Activated T-helper 1 cell treated with anti-CD3 and anti-CD28 coated beads, Interleukin-12 subunit alpha, Interleukin-12 subunit beta, Interleukin-2, Interleukin-4 antibody, amounts not matched to agents 30 ng/mL and 10 ng/mL and 1 ng/mL, durations not matched to agents 14 hours and 24 hours and 36 hours (primary cell): ENCODE measurements around the gene KCNQ1. TPM values are rescaled to one million over a fixed set of nuclear protein-coding genes. Genes with fewer than 3 reads are reported as not detected.

Source experiments
- DNase-seq: peaks from one replicate; pipeline ENCODE4 v3.0.0; 2021; ENCODE audit warnings: low spot score
- H3K27ac Mint-ChIP-seq: one replicate; pipeline ENCODE4 v1.8.0; 2021; ENCODE audit warnings: mild to moderate bottlenecking, mixed read lengths
- H3K27me3 Mint-ChIP-seq: one replicate; pipeline ENCODE4 v1.8.0; 2022; ENCODE audit warnings: mild to moderate bottlenecking, moderate library complexity, mixed read lengths; ENCODE audit not compliant: insufficient read depth
- H3K36me3 Mint-ChIP-seq: one replicate; pipeline ENCODE4 v1.8.0; 2021; ENCODE audit warnings: low read depth, mixed read lengths
- H3K4me1 Mint-ChIP-seq: one replicate; pipeline ENCODE4 v1.8.0; 2021; ENCODE audit warnings: low read depth, mixed read lengths
- H3K4me3 Mint-ChIP-seq: one replicate; pipeline ENCODE4 v1.8.0; 2021; ENCODE audit warnings: mild to moderate bottlenecking, moderate library complexity, mixed read lengths
- H3K9me3 Mint-ChIP-seq: one replicate; pipeline ENCODE4 v1.8.0; 2021; ENCODE audit warnings: mixed read lengths
- intact Hi-C: fragments of 100-400 bp; cut with micrococcal nuclease; formaldehyde crosslinking; loops from one replicate; pipeline ENCODE4 v1.15.1; 2024
- total RNA-seq: library from RNA; stranded (reverse); gene quantifications from 2 replicates; pipeline ENCODE4 v1.2.3, GENCODE V29; 2022

KCNQ1 gene
- total RNA-seq, 1 donor from 2014 or later = 6.4 TPM

DNA sequence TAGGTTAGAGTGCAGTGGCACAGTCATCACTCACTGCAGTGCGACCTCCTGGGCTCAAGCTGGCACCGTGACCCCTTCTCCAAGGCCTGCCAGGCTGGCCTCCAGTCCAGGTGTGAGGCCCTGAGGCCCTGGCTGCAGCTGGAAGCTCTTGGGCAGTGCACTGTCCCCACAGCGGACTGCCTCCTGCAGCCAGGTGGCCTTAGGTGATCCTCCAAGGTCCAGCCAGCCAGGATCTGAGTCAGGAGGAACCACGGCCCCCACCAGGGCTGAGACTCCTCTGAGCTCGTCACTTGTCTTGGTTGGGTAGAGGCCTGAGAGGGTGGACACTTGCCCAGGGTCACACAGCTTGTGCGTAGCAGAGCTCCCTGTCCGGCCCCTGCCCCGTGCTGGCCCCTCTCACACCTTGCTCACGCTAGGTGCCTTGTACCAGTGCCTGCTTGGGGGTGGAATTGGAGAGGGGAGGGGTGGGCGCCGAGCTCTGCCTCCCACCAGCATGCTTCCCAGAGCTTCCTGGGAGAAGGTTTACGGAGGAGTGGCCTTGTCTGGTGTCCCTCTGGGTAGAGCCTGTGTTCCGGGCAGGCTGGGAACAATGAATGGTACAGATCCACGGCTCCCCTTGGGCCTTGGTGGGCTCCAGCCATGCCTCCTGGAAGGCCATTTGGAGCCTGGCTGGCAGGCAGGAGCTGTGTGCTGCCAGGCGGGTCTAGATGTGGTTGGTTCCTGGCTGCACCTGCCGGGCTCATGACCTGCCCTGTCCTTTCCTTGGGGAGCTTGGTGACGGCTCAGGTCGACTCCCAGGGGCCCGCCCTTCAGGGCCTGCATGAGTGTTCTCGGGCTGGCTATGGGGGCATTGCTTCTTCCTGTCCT lies 20.6 kb downstream of the KCNQ1 start:
- intact Hi-C loops = no loop called here
- peaks cover 11% of the 10 kb centered on the region for H3K27me3 Mint-ChIP-seq
- peaks cover 19% of the 10 kb centered on the region for H3K4me1 Mint-ChIP-seq
- no peak for DNase-seq
- no peaks in the 10 kb centered on the region for H3K36me3 Mint-ChIP-seq
- no peaks in the 10 kb centered on the region for H3K9me3 Mint-ChIP-seq
- H3K27ac Mint-ChIP-seq = no peak overlapping the region
- no peak overlapping the region for H3K4me3 Mint-ChIP-seq

DNA sequence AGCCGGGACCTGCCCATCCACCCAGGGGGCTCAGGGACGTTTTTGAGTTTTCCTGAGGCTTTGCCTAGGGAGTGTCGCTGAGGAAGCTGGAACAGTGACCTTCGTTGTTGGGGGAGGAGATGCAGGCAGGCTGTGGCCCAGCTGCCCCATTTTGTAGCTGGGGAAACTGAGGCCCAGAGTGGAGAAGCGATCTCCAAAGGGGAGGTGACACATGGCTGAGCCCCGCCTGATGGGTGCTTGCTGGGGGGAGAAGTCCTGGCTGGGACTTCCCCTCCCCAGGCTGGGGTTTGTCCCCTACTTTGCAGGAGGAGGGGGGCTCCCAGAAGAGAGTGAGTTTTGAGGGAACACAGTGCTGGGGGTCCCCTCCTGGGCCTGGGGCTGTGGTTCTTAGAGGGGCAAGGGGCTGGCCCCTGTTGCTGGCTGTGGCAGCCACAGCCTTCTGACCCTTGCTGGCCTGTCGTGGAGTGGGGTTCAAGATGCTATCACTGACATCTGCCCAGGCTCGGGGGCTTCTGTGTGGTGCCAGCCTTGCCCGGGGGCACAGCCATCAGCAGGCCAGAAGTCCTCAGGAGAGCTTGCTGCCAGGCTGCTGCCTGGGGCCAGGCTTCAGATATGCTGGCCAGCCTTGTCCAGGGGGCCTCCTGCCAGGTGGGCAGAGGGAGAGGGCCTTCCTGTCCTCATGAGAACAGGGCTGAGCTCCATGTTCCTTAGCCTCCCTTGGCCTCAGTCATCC lies 21.4 kb downstream of the KCNQ1 start:
- Mint-ChIP-seq H3K4me3 (peak overlapping the region; percentile 7), H3K27ac (no peak overlapping the region), H3K4me1 (peaks cover 19% of the 10 kb centered on the region), H3K9me3 (no peaks in the 10 kb centered on the region), H3K27me3 (peaks cover 11% of the 10 kb centered on the region), H3K36me3 (no peaks in the 10 kb centered on the region)
- no peak for DNase-seq
- intact Hi-C loops = no loop called here

DNA sequence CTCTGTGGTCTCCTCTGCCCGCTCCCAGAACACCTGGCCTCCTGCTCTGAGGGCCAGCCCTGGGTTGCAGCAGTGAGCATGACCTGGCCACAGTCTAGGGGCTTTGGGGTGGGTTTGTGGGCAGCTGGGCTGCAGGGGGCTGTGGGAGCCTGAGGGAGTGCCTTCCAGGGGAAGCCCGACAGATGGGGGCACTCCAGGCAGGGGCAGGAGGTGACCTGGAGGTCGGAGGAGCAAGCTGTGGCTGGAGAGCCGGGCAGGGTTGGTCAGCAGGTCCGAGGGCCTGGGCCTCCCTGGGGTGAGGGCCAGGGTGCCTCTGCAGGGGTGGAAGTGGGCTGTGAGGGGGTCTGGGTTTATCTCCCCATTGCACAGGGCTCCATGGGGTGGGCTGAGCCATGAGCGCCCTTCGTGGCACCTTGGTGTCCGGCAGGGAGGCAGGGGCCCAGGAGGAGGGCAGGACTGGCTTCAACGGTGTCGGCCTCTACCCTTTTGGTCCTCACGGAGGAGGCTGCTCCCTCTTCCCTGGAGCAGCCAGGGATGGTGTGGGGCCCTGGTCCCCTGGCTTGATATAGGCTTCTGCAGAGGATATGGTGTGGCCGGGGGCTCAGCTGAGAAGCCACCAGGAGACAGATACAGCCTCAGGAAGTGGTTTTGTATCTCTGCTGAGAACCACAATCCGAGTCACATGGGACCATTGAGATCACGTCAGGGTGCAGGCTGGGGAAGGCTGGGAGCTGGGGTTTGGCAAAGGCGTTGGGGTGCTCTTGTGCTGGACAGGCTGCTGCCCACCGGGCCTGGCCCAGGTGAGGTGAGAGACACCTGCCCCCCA lies 22.3 kb downstream of the KCNQ1 start:
- intact Hi-C loops = no loop called here
- Mint-ChIP-seq H3K27ac (peak overlapping the region; percentile 18), H3K4me3 (peak overlapping the region; percentile 19), H3K9me3 (no peaks in the 10 kb centered on the region), H3K36me3 (no peaks in the 10 kb centered on the region), H3K27me3 (peaks cover 11% of the 10 kb centered on the region), H3K4me1 (peaks cover 19% of the 10 kb centered on the region)
- peak; percentile 61 for DNase-seq

DNA sequence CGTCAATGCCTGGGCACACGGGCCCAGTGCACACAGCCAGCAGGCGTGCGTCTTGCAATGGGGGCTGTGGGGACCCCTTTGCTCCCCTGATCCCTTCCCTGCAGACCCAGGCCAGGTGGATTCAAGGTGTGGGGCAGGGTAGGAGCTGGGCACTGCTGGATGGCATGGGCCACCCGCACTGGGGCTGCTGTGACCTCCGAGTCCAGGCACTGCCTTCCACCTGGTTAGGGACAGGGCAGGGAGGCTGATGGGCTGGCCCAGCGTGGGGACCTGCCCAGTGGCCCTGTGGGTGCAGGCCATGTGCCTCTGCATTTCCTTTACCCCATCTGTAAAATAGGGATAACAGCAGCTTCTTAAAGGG lies 22.9 kb downstream of the KCNQ1 start:
- Mint-ChIP-seq H3K36me3 (no peaks in the 10 kb centered on the region), H3K4me3 (peak overlapping the region; percentile 19), H3K27me3 (peaks cover 11% of the 10 kb centered on the region), H3K27ac (no peak overlapping the region), H3K4me1 (peaks cover 19% of the 10 kb centered on the region), H3K9me3 (no peaks in the 10 kb centered on the region)
- DNase-seq = no peak
- intact Hi-C loops = no loop called here

DNA sequence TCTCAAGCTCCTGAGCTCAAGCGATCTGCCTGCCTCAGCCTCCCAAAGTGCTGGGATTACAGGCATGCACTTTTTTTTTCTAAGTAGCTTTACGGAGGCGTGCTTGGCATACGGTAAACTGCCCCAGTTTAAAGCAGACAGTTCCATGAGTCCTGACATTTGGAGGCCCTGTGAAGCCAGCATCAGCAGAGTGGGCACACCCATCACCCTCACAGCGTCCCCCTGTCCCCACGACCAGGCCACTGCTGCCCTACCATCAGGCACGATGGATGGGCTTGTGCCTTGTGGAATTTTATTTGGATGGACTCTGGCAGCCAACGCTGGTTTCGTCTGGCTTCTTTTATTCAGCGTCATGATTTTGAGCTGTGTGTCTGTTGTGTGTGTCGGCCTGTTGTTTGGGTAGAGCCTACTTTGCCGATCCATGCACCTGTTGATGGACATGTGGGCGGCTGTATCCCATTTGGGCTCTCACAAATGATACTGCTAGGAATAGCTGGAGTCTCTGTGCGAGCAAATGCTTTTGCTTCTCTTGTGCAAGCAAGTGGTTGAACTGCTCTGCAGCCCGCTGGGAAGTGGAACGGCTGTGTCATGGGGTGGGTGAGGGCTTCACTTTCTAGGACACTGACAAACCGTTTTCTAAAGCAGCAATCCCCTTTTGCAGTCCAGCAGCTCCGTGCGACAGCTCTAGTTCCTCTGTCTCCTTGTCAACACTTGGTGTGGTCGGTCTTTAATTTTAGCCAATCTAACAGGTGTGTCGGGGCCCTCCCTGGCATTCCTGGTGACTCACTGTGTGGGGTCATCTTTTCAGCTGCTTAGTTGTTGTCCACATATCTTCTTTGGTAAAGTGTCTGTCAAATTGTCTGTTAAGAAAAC lies 23.8 kb downstream of the KCNQ1 start:
- Mint-ChIP-seq H3K4me3 (no peak overlapping the region), H3K36me3 (no peaks in the 10 kb centered on the region), H3K27me3 (peaks cover 11% of the 10 kb centered on the region), H3K4me1 (peaks cover 19% of the 10 kb centered on the region), H3K9me3 (no peaks in the 10 kb centered on the region), H3K27ac (no peak overlapping the region)
- intact Hi-C loops = no loop called here
- DNase-seq = no peak

DNA sequence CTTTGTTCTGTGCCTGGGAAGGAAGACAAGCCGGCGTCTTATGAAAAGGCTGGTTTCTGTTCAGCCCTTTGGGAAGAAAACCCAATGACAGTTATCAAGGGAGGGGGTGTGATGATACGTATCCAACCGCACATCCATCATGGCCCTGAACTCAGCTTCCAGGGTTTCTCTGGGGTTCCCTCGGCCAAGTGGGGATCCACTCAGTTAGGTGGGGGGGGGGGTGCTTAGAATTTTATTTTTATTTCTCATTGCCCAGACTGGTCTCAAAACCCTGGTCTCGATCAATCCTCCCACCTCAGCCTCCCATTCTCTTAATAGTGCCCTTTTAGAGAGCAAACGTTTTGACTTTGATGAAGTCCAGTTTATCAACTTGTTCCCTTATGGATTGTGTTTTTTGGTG lies 25.7 kb downstream of the KCNQ1 start:
- DNase-seq = no peak
- no peak overlapping the region for H3K4me3 Mint-ChIP-seq
- H3K36me3 Mint-ChIP-seq = no peaks in the 10 kb centered on the region
- peaks cover 19% of the 10 kb centered on the region for H3K4me1 Mint-ChIP-seq
- intact Hi-C loops = no loop called here
- H3K9me3 Mint-ChIP-seq = no peaks in the 10 kb centered on the region
- H3K27ac Mint-ChIP-seq = no peak overlapping the region
- H3K27me3 Mint-ChIP-seq = peaks cover 11% of the 10 kb centered on the region

DNA sequence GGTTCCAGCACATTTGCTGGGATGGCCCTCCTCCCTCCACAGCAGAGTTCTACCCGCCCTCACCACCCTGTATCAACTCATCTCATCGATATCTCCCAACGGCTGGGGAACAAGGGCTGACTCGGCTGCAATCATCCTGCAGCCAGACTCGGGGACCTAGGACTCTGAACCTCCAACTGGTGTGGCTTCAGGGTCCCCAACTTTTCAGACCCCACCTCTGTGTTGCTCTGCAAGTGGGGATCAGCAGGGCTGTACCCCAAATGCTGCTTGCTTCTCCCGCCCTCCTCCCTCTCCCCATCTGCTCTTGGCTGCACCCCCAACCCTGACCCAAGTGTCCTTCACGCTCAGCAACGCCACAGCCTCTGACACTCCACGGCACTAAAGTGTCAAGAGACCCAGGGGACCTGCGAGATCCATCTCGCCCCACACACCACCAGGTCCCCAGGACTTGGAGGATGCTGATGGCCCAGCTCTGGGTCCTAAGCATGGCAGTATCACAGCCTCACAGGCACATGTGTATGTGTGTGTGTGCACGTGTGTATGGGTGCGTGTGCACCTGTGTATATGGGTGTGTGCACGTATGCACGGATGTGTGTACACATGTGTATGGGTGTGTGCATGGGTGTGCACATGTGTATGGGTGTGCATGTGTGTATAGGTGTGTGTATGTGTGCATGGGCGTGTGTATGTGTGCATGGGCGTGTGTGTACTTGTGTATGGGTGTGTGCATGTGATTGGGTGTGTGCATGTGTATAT lies 26.4 kb downstream of the KCNQ1 start:
- Mint-ChIP-seq H3K4me1 (peaks cover 19% of the 10 kb centered on the region), H3K9me3 (no peaks in the 10 kb centered on the region), H3K4me3 (no peak overlapping the region), H3K27me3 (peaks cover 11% of the 10 kb centered on the region), H3K36me3 (no peaks in the 10 kb centered on the region), H3K27ac (no peak overlapping the region)
- intact Hi-C loops = no loop called here
- no peak for DNase-seq

DNA sequence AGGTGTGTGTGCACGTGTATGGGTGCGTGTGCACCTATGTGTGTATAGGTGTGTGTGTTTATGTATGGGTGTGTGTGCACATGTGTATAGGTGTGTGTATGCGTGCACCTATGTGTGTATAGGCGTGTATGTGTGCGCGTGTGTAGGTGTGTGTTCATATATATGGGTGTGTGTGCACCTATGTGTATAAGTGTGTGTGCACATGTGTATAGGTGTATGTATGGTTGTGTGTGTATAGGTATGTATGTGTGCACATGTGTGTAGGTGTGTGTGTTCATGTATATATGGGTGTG lies 26.9 kb downstream of the KCNQ1 start:
- no peak for DNase-seq
- peaks cover under 1% of the 10 kb centered on the region for H3K9me3 Mint-ChIP-seq
- H3K27ac Mint-ChIP-seq = no peak overlapping the region
- H3K4me1 Mint-ChIP-seq = peaks cover 14% of the 10 kb centered on the region
- intact Hi-C loops = no loop called here
- peaks cover 11% of the 10 kb centered on the region for H3K27me3 Mint-ChIP-seq
- no peak overlapping the region for H3K4me3 Mint-ChIP-seq
- no peaks in the 10 kb centered on the region for H3K36me3 Mint-ChIP-seq

DNA sequence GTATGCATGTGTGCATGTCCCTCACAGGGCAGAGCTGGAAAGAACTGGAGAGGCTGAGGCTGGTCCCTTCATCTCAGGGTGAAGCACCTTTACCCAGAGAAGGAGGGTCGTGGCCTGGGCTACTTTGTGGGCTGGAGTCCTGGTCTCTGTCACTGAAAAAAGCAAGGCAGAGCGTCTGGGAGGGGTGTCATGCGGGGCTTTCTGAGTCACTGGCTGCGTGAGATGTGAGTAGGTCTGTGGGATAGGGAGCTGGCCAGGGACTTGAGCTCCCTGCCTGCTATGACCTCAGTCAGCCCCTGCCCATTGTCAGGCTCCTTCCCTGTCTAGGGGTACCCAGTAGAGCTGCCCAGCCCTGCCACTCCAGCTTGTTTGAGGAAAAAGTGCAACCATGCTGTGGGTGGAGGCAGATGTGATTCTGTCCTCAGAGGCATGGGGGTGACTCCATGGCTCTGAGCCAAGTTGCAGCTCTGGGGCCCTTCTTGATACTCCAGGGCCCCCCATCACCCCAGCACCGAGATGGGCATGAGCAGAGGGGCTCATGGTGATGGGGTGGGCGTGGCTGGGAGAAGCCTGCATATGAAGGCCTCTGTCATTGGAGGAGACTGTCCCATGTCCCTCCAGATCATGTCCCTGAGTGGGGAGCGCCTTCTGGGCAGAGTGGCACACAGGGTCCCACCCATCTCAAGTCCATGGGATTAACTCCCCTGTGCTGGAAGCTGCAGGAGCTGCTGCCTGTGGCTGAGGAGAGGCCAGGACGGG lies 27.8 kb downstream of the KCNQ1 start:
- Mint-ChIP-seq H3K27ac (no peak overlapping the region), H3K36me3 (no peaks in the 10 kb centered on the region), H3K4me3 (no peak overlapping the region), H3K27me3 (peaks cover 11% of the 10 kb centered on the region), H3K9me3 (peaks cover 4% of the 10 kb centered on the region), H3K4me1 (peaks cover 6% of the 10 kb centered on the region)
- no peak for DNase-seq
- intact Hi-C loops = no loop called here

DNA sequence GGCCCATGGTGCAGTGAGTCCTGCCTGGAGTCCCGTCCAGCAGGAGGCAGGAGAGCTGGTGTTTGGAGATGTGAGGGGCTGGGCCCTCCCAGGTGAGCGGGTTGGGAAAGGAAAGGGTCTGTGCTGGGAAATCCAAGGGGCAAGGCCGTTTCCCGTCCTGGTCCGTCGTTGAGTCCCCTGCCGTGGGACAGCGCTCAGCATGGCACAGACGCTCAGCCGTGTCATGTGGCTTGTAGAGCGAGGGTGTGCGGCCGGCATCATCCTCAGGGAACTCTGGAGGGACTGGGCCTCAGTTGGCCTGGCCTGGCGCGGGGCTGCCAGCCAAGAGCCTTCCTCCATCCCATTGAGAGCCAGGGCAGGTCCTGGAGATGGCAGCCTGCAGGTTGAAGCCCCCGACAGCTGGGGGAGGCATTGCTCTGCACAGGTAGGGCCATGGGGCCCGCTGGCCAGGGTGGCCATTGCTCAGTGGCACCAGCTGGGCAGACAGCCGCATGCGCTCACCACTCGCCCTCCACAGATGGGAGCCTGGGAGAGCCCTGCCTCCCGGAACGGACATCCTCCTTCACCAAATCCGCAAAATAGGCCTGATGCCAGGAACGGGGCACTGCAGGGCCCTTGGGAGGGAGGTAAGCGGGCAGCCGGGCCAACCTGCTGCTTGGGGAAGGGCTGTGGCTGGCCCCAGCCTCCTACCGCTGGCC lies 28.7 kb downstream of the KCNQ1 start:
- H3K9me3 Mint-ChIP-seq = peaks cover 12% of the 10 kb centered on the region
- H3K27me3 Mint-ChIP-seq = peaks cover 8% of the 10 kb centered on the region
- intact Hi-C loops = no loop called here
- H3K4me1 Mint-ChIP-seq = peaks cover 5% of the 10 kb centered on the region
- no peak for DNase-seq
- H3K36me3 Mint-ChIP-seq = peaks cover 6% of the 10 kb centered on the region
- no peak overlapping the region for H3K27ac Mint-ChIP-seq
- no peak overlapping the region for H3K4me3 Mint-ChIP-seq
